SIG-M5 treated with dmso at 0.1 percent for 504 hours (cell line): Measurements from ENCODE around the gene VAMP5.

Experiments
- DNase-seq: peaks from one replicate; lab custom pipeline; 2025; ENCODE audit not compliant: unreplicated experiment; lab: John Stamatoyannopoulos, UW

VAMP5 gene

DNA sequence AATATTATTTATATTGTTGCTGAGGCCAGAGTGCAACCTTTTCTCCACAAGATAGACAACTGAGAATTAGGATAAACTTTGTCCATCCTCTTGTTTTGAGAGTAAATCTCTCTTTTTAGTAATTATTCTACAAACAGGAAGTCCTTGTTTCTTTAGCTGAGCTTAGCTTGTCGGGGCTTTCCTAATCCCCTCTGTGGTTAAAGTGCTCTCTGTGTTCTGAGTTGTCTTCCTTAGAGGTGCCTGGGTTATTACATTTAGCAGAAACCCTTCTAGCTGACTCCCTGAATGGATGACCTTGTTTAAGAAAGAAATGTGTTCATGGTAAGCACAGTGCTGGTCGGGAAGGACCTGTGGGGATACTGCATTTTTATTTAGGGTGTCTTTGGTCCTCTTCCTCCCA is 44.4 kb downstream of the VAMP5 start:
- DNase-seq, result no peak

GRCh38 chr2:85631316-85631715 is 47.1 kb downstream of the VAMP5 start:
- DNase-seq, result no peak

DNA sequence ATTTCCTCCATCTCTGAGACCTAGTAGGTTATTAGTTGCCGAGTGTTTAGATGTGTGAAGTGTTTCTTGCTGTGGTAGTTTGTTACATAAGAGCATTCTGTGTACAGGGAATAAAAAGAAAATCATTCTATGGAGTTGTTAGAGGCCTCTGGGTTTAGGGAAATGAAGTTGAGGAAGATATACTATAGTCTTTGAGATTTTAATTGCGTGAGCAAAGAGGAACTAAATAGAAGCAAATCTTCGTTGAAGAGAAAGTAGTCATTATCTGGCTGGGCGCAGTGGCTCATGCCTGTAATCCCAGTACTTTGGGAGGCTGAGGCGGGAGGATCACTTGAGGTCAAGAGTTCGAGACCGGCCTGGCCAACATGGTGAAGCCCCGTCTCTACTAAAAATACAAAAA is 50.8 kb downstream of the VAMP5 start:
- no peak for DNase-seq

DNA sequence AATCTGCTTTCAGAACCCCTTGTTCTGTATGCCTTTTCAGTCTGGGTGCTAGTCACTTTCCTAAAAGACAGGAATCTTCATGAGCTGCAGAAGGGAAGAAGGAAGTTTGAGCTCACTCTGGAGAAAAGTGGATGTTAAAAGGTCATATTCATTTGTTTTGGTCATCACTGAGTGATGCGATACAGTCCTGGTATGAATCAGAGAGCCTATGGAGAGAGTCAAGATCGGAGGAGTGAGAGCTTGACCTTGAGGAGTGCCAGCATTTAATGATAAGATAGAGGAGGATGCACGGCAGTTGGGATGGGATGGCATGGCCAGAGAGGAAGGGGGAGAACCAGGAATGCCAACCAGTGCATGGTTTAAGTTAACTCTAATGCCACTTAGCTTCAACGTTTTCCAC is 51.4 kb downstream of the VAMP5 start:
- no peak for DNase-seq

DNA sequence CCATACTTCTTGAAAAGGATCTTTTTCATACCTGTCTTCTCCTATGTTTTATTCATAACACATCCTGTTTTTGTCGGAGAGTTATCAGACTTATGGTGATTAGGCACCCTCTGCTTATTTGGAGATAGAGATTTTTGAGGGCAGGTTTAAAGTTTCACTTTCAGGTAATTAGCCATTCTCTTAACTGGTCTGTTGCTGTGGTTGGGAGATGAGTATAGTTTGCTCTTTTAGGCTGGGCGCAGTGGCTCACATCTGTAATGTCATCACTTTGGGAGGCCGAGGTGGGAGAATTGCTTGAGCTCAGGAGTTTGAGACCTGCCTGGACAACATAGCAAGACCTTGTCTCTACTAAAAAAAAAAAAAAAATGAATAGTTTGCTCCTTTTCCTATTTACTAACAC is 58.5 kb downstream of the VAMP5 start:
- DNase-seq, result no peak
